Urinary bladder (tissue), 4 donors: ENCODE data around the gene AXDND1. TPM values are rescaled to one million over a fixed set of nuclear protein-coding genes. Genes with fewer than 3 reads are reported as not detected.
"Not testable (repeated sequence)": the region's sequence is repeated elsewhere in the genome, so short reads cannot be mapped to it uniquely, and the experiment has no call there.

Experiments
- DNase-seq: peaks from one replicate; pipeline ENCODE4 v3.0.0-alpha.2; 2015; ENCODE audit errors: extremely low spot score
- H3K27ac ChIP-seq: one replicate; pipeline ENCODE4 v1.5.1; 2013; ENCODE audit warnings: low read depth, mild to moderate bottlenecking, moderate library complexity
- H3K36me3 ChIP-seq: one replicate; pipeline ENCODE4 v1.6.1; 2013; ENCODE audit warnings: mild to moderate bottlenecking, moderate library complexity; ENCODE audit not compliant: insufficient read depth
- H3K4me1 ChIP-seq: one replicate; pipeline ENCODE4 v1.6.1; 2013; ENCODE audit warnings: mild to moderate bottlenecking, moderate library complexity; ENCODE audit not compliant: insufficient read depth
- H3K4me3 ChIP-seq: one replicate; pipeline ENCODE4 v1.5.1; 2013; ENCODE audit warnings: low read depth, low read length
- WGBS: extraction: QIAGEN DNeasy Blood & Tissue Kit; methylation state at CpG from one replicate; pipeline ENCODE4 v1.1.7; 2013; 5-methylcytosine and 5-hydroxymethylcytosine counted together
- polyA plus RNA-seq: library from polyadenylated mRNA; stranded (reverse); fragments of 200-250 nt; gene quantifications from one replicate; pipeline ENCODE4 v1.2.3, GENCODE V29; 2013
- total RNA-seq: library from RNA; depleted of rRNA; stranded (reverse); fragments of >200 nt; gene quantifications from one replicate; pipeline ENCODE4 v1.2.3, GENCODE V29; 2014
- donor health status: healthy with polysubstance abuse.
- donor health status: healthy.

AXDND1 gene
- total and polyA plus RNA-seq, 2 donors, result 0.20 to 1.7 TPM

DNA sequence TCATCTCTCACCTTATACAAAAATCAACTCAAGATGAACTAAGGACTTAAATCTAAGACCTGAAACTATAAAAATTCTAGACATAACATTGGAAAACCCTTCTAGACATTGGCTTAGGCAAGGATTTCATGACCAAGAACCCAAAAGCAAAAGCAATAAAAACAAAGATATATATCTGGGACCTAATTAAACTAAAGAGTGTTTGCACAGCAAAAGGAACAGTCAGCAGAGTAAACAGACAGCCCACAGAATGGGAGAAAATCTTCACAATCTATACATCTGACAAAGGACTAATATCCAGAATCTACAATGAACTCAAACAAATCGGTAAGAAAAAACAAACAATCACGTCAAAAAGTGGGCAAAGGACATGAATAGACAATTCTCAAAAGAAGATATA is 33.6 kb downstream of the AXDND1 start:
- 78% methylated on average over 2 of the region's 2 CpGs for WGBS
- not testable (repeated sequence) for H3K4me1 ChIP-seq, H3K4me3 ChIP-seq, H3K27ac ChIP-seq, DNase-seq, H3K36me3 ChIP-seq

DNA sequence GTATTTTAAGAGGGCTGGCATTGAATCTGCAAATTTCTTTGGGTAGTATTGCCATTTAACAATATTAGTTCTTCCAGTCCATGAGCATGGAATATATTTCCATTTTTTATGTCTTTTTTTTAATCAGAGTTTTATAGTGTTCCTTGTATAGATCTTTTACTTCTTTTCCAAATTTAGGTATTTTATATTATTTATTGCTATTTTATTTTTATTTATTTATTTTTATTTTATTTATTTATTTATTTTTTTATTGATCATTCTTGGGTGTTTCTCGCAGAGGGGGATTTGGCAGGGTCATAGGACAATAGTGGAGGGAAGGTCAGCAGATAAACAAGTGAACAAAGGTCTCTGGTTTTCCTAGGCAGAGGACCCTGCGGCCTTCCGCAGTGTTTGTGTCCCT is 52.0 kb downstream of the AXDND1 start:
- H3K4me1 ChIP-seq, H3K27ac ChIP-seq, DNase-seq, H3K36me3 ChIP-seq, H3K4me3 ChIP-seq: not testable (repeated sequence)
- 71% methylated on average over 1 of the region's 3 CpGs for WGBS

DNA sequence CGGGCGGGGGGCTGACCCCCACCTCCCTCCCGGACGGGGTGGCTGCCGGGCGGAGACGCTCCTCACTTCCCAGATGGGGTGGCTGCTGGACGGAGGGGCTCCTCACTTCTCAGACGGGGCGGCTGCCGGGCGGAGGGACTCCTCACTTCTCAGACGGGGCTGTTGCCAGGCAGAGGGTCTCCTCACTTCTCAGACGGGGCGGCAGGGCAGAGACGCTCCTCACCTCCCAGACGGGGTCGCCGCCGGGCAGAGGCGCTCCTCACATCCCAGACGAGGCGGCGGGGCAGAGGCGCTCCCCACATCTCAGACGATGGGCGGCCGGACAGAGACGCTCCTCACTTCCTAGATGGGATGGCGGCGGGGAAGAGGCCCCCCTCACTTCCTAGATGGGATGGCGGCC is 52.9 kb downstream of the AXDND1 start:
- H3K36me3 ChIP-seq, H3K4me1 ChIP-seq, H3K27ac ChIP-seq, DNase-seq, H3K4me3 ChIP-seq: not testable (repeated sequence)
- 95% methylated on average over 32 of the region's 32 CpGs for WGBS

DNA sequence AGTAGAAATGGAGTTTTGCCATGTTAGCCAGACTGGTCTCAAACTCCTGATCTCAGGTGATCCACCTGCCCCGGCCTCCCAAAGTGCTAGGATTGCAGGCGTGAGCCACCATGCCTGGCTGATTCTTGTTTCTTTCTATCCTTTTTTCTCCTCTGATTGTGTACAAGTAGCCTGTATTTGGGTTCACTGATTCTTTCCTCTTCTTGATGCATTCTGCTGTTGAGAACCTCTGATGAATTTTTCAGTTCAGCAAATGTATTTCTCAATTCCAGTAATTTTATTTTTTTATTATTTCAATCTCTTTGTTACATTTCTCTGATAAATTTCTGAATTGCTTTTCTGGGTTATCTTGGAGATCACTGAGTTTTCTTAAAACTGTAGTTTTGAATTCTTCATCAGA is 58.8 kb downstream of the AXDND1 start:
- 93% methylated on average over 2 of the region's 2 CpGs for WGBS
- H3K27ac ChIP-seq, result no peak overlapping the region
- no peak for DNase-seq
- no peaks in the 10 kb centered on the region for H3K4me1 ChIP-seq
- no peak overlapping the region for H3K4me3 ChIP-seq
- no peaks in the 10 kb centered on the region for H3K36me3 ChIP-seq

DNA sequence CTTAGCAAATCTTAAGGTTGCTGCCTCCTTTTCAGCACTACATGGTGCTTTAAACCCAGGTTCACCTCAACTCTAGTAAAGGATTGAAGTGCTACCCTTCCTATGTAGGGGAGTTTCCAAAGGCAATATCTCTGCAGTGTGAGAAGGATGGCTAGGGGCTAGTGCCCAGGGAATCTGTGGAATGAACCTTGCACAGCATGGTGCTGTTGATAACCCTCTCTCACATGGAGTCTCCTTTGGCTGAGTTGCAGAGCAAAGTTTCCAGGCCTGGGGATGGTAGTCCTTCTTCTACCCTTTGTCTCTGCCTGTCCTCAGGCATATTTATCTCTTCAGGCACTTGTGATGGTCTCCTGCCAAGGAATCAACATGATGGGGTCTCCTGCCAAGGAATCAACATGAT is 59.4 kb downstream of the AXDND1 start:
- Histone ChIP-seq H3K27ac (no peak overlapping the region), H3K36me3 (no peaks in the 10 kb centered on the region), H3K4me1 (no peaks in the 10 kb centered on the region), H3K4me3 (no peak overlapping the region)
- DNase-seq, result no peak

DNA sequence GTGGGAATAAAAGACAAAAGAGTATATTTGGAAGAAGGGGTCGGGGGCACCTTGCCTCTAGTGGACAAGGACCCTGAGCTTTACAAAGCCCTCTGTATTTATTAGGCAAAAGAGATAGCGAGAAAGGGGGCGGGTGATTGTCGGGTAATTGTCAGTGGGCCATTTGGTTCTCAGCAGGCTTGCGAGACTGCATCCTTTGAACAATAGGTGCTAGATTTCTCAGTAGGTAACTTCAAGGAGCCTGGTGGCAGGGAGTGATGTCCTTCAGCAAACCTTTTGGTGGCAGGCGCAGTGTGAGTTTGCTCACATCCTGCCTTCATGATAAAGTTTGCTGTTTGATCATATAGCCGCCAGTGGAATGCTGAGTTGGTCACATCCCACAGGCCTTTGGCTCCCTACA is 71.4 kb downstream of the AXDND1 start:
- Histone ChIP-seq H3K4me1 (no peaks in the 10 kb centered on the region), H3K27ac (no peak overlapping the region), H3K36me3 (no peaks in the 10 kb centered on the region), H3K4me3 (no peak overlapping the region)
- WGBS, result 81% methylated on average over 7 of the region's 7 CpGs
- no peak for DNase-seq

DNA sequence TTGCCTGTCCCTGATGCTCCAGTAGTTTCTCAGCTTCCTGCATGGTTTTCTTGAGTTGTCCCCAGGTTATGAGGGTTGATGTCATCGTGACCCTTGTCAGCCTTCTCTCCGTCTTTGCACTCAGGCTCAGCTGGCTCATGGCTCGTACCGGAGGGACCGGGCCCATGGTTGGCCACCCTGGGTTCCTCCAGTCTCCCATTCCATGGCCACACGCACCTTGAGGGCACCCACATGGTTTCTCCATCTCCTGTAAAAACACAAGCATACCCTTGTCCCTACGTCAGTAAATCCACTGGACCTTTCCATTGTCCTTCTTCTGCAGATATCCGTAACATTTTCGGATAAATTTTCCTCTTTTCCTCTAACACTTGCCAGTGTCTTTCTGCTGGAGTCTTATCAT is 73.9 kb downstream of the AXDND1 start:
- H3K27ac ChIP-seq, H3K36me3 ChIP-seq, DNase-seq, H3K4me3 ChIP-seq, H3K4me1 ChIP-seq: not testable (repeated sequence)
- 87% methylated on average over 9 of the region's 9 CpGs for WGBS

DNA sequence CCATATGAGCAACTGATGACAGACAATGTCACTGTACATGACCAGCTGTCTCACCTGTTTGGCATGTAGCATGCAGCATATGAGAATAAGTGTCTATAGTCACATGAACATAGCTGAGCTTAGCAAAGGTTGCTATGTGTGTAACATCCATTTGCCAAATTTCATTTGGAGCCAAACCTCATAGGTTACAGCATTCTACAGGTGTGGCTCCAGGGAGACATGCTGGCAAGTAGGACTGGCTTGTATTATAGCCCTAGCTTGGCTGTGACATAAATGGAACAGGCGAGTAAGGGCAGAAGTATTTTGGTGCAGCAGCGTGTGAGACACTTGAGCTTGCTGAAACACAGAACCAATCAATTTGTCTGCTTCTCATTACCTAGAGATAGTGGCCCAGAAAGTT is 74.5 kb downstream of the AXDND1 start:
- H3K4me1 ChIP-seq, H3K36me3 ChIP-seq, H3K27ac ChIP-seq, H3K4me3 ChIP-seq, DNase-seq: not testable (repeated sequence)
- WGBS, result 85% methylated on average over 2 of the region's 2 CpGs

DNA sequence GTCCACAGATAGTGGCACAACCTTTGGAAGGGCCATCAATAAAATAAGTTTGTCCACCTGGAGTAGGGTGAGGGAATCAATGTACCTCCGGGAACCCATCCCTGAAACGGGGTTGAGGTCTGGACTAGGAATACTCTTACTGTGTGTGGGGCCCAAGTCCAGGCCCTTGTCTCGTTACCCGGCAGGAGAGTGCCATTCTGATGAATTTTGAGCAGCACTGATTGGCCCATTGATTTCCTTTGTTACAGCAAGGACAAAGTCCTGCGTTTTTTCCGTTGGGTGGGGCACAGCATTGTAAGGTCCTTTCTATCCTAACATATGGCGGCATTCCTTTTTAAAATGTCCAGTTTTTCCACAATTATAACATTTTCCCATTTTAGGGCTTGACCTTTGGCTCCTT is 75.2 kb downstream of the AXDND1 start:
- DNase-seq, result no peak
- Histone ChIP-seq H3K4me3 (no peak overlapping the region), H3K4me1 (no peaks in the 10 kb centered on the region), H3K27ac (no peak overlapping the region), H3K36me3 (no peaks in the 10 kb centered on the region)
- 87% methylated on average over 7 of the region's 7 CpGs for WGBS

DNA sequence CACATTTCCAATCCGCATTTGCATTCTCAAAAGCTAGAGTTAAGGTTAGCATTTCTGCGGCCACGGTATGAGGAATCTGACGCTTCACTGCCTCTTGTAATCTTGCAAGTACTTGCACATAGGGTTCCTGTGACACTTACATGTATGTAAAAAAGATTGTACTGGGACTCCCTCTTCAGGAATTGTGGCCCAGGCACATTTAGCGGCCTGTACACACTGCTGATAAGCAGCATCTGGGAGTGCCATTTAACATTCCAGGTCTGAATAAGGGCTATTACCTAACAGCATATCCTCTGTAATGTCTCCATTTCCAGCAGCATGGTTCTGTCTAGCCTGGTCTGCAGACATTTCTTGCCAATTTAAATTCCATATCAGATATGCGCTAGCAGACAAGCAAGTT is 75.7 kb downstream of the AXDND1 start:
- H3K4me1 ChIP-seq, result no peaks in the 10 kb centered on the region
- 83% methylated on average over 6 of the region's 6 CpGs for WGBS
- no peak overlapping the region for H3K4me3 ChIP-seq
- no peak overlapping the region for H3K27ac ChIP-seq
- no peak for DNase-seq
- H3K36me3 ChIP-seq, result no peaks in the 10 kb centered on the region

DNA sequence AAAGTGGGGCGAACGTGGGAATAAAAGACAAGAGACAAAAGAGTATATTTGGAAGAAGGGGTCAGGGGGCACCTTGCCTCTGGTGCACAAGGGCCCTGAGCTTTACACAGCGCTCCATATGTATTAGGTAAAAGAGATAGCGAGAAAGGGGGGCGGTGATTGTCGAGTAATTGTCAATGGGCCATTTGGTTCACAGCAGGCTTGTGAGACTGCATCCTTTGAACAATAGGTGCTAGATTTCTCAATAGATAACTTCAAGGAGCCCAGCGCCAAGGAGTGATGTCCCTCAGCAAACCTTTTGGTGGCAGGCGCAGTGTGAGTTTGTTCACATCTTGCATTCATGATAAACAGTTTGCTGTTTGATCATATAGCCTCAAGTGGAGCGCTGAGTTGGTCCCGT is 77.1 kb downstream of the AXDND1 start:
- WGBS, result 82% methylated on average over 10 of the region's 10 CpGs

DNA sequence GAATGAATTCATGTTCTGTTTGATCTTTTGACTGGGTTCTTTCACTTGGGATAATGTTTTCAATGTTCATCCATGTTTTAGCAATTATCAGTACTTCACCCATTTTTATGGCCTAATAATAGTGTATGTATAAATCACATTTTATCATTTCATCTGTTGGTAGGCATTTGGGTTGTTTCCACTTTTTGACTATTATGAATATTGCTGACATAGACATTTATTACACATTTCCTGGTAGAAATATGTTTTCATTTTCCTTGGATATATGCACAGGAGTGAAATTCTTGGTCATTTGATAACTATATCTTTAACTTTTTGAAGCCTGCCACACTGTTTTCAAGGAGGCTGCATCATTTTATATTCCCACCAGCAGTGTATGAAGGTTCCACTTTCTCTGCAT is 79.8 kb downstream of the AXDND1 start:
- DNase-seq, result no peak
- no peak overlapping the region for H3K4me3 ChIP-seq
- H3K4me1 ChIP-seq, result no peaks in the 10 kb centered on the region
- H3K27ac ChIP-seq, result no peak overlapping the region
- H3K36me3 ChIP-seq, result no peaks in the 10 kb centered on the region

More for the DNA sequence above, 77.1 kb downstream of the AXDND1 start:
- H3K4me1 ChIP-seq, H3K27ac ChIP-seq, H3K36me3 ChIP-seq, DNase-seq, H3K4me3 ChIP-seq: not testable (repeated sequence)

DNA sequence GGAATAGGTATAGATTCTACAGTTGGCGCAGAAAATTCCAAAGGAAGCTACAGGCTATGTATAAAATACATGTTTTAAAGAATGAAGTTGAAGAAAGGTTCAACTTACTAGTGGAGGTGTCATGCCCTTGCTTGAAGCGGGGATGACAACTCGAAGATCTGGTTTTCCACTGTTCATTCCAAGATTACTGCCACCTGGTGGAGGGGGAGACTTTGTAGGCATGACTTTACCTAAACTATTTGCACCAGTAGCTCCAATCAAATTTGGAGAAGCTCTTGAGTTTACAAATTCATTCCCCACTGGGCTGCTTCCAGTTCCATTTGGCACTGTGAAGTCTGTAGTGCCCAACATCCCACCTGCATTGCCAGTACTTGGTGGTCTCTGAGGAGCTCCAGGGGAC is 81.7 kb downstream of the AXDND1 start:
- Histone ChIP-seq H3K27ac (no peak overlapping the region), H3K4me3 (no peak overlapping the region), H3K36me3 (no peaks in the 10 kb centered on the region), H3K4me1 (no peaks in the 10 kb centered on the region)
- 79% methylated on average over 3 of the region's 3 CpGs for WGBS
- no peak for DNase-seq

DNA sequence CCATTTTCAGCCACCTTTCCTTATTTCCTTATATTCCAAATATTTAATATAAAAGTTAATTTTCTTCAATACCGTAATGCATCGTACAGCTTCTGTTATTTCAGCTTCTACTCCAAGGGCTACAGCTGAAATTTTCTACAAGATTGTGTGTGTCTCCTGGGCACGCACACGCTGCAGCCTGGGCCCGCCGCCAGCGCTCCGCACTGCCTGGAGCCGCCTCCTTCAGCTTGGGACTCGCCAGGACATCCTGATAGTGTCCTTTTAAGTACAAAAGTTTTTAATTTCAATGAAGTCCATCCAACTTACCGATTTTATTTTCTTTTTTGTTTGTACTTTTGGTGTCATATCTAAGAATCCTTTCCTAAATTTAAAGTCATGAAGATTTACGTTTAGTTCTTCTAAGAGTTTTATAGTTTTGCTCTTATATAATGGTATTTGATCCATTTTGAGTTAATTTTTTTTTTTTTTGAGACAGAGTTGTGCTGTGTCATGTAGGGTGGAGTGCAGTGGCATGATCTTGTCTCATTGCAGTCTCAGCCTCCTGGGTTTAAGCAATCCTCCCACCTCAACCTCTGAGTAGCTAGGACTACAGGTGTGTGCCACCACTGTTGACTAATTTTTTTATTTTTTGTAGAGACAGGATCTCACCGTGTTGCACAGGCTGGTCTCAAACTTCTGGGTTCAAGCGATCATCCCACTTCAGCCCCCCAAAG is 82.8 kb downstream of the AXDND1 start:
- H3K36me3 ChIP-seq, result no peaks in the 10 kb centered on the region
- H3K4me1 ChIP-seq, result no peaks in the 10 kb centered on the region
- H3K27ac ChIP-seq, result no peak overlapping the region
- DNase-seq, result no peak
- 70% methylated on average over 14 of the region's 14 CpGs for WGBS
- H3K4me3 ChIP-seq, result no peak overlapping the region
